GM10266 (cell line): ENCODE measurements around the gene TBX5.

ENCODE experiments used
- DNase-seq: peaks from one replicate; pipeline ENCODE4 v3.0.0; 2012; ENCODE audit errors: extremely low spot score
- CTCF ChIP-seq: IDR thresholded peaks from 2 replicates; pipeline ENCODE4 v1.5.1; 2012; ENCODE audit warnings: mild to moderate bottlenecking, low read depth; ENCODE audit not compliant: control insufficient read depth, insufficient read depth; ENCODE audit errors: missing control alignments

The TBX5 gene

GRCh38 chr12:114335607-114336006 is 70.3 kb downstream of the TBX5 start:
- no peak for DNase-seq
- TF ChIP-seq CTCF: no peak

DNA sequence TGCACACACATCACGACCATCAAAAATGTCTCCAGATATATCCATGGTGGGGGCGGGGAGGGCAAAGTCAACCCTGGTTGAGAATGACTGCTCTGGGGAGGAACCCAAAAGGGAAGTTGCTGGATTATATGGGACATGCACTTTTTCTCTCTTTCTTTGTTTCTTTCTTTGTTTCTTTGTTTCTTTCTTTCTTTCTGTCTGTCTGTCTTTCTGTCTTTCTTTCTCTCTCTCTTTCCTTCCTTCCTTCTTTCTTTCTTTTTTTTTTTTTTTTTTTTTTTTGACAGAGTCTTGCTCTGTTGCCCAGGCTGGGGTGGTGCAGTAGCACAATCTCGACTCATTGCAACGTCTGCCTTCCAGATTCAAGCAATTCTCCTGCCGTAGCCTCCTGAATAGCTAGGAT is 71.5 kb downstream of the TBX5 start:
- no peak for TF ChIP-seq CTCF
- no peak for DNase-seq

GRCh38 chr12:114328292-114328691 is 77.7 kb downstream of the TBX5 start:
- no peak for DNase-seq
- TF ChIP-seq CTCF: no peak

GRCh38 chr12:114327765-114328164 is 78.2 kb downstream of the TBX5 start:
- TF ChIP-seq CTCF: no peak
- DNase-seq: no peak

GRCh38 chr12:114321524-114321923 is 84.4 kb downstream of the TBX5 start:
- DNase-seq: no peak
- TF ChIP-seq CTCF: no peak

DNA sequence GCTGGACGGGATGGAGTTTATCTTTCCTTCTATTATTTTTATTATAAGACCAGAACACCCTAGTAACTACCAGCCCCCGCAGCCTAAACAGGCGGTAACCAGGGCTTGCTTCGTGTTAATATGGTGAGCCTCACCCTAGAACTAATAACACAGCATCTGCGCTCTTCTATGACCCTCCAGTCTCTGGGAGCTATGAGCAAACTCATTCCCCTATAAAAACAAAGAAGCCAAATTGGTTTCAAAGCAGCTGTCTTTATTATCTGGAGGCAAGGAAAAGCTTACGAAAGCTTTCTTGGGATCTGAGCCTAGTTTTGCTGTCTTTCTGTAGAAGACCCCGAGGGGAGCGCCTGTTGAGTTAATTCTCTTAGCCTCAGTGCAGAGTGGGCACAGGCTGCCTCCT is 85.0 kb downstream of the TBX5 start:
- DNase-seq: no peak
- TF ChIP-seq CTCF: no peak

GRCh38 chr12:114320101-114320500 is 85.8 kb downstream of the TBX5 start:
- DNase-seq: no peak
- no peak for TF ChIP-seq CTCF
